ENCODE measurements around the gene SSTR4.

GRCh38 chr20:23039136-23039875 lies 4.2 kb downstream of the SSTR4 start:
- TF ChIP-seq CTCF (IDR thresholded peaks at IDR 0.05) (no peak), POLR2A (IDR thresholded peaks at IDR 0.05) (no peak)

Data from Peyer's patch (tissue), 4 donors.